Measurements from ENCODE around the gene EXOSC2.

- TF ChIP-seq POLR2A (IDR thresholded peaks at IDR 0.05) (no peak), CTCF (IDR thresholded peaks at IDR 0.05) (no peak)
Observed at GRCh38 chr9:130693101-130693425, 517 bp upstream of the EXOSC2 start.
